GM10847 (cell line): ENCODE measurements around the gene PCDHB14.

Source experiments
- POLR2A ChIP-seq: IDR thresholded peaks from 2 replicates; pipeline ENCODE4 v1.6.1; 2011; ENCODE audit not compliant: insufficient read length; ENCODE audit errors: extremely low read depth

The PCDHB14 gene

GRCh38 chr5:141245250-141245717 is 22.1 kb downstream of the PCDHB14 start, which contains the start of gene PCDHB15:
Gene PCDHB15, plus strand, starts transcription at chr5:141245395. Its CDS starts 184 bp downstream, at chr5:141245579.
- TF ChIP-seq POLR2A = no peak

GRCh38 chr5:141250576-141250975 is 27.4 kb downstream of the PCDHB14 start:
- TF ChIP-seq POLR2A = no peak

- no peak for TF ChIP-seq POLR2A
Observed at GRCh38 chr5:141258464-141258863, 35.3 kb downstream of the PCDHB14 start.

- TF ChIP-seq POLR2A = no peak
Observed at GRCh38 chr5:141258948-141259347, 35.8 kb downstream of the PCDHB14 start.

GRCh38 chr5:141260458-141261237 is 37.5 kb downstream of the PCDHB14 start:
- TF ChIP-seq POLR2A = no peak

GRCh38 chr5:141261238-141261546 is 38.0 kb downstream of the PCDHB14 start:
- TF ChIP-seq POLR2A = no peak

- TF ChIP-seq POLR2A = no peak
Observed at GRCh38 chr5:141269195-141269594, 46.1 kb downstream of the PCDHB14 start.

GRCh38 chr5:141272906-141273305 is 49.8 kb downstream of the PCDHB14 start:
- TF ChIP-seq POLR2A = no peak
